DND-41 (cell line): ENCODE data around the gene SRP14.

ENCODE experiments used
- EZH2 ChIP-seq: IDR thresholded peaks from 3 replicates; pipeline ENCODE4 v1.6.1; 2012; ENCODE audit warnings: borderline replicate concordance, low read depth, mild to moderate bottlenecking, moderate library complexity, low read length, inconsistent platforms; ENCODE audit not compliant: severe bottlenecking
- TF ChIP-seq, protein P1 (sequence below): IDR thresholded peaks from 2 replicates; pipeline ENCODE4 v1.5.1; 2012; ENCODE audit warnings: borderline replicate concordance, low read length, moderate library complexity, mild to moderate bottlenecking; ENCODE audit not compliant: poor library complexity, severe bottlenecking; ENCODE audit errors: extremely low read depth

DNA sequence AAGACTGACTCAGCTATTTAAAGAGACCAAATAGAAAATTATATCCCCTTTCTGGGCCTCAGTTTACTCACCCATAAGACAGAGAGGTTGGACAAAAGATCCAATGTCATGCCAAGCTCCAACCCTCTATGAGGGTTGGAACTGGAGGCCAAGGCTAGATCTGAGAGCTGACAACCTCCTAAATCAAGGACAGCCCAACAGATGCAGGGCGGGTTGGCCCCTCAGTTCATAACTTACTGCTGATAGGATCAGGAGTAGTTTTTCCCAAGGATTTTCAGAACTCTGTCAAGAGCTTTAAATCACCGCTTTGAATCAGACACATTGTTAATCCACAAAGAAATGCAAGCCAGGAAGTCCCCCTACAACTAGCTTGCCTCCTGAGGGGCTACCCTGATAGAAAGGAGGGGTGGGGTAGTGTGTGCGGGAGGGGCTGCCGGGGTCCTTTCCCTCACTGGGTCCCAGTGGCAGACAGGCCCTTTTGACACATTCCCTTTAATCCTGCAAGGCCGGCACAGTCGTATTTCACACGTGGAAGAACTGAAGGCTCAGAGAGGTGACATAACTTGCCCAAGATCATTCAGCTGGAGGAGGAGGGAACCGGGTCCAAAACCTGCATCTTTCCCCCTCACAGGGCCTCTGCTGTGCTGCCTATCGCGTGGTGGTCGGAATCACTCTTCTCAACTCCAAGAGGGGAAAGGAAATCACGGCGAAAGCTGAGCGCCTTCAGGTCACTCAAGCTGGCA lies 48.3 kb upstream of the SRP14 start:
- TF ChIP-seq, protein P1, sequence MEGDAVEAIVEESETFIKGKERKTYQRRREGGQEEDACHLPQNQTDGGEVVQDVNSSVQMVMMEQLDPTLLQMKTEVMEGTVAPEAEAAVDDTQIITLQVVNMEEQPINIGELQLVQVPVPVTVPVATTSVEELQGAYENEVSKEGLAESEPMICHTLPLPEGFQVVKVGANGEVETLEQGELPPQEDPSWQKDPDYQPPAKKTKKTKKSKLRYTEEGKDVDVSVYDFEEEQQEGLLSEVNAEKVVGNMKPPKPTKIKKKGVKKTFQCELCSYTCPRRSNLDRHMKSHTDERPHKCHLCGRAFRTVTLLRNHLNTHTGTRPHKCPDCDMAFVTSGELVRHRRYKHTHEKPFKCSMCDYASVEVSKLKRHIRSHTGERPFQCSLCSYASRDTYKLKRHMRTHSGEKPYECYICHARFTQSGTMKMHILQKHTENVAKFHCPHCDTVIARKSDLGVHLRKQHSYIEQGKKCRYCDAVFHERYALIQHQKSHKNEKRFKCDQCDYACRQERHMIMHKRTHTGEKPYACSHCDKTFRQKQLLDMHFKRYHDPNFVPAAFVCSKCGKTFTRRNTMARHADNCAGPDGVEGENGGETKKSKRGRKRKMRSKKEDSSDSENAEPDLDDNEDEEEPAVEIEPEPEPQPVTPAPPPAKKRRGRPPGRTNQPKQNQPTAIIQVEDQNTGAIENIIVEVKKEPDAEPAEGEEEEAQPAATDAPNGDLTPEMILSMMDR = no peak
- TF ChIP-seq EZH2 = no peak
